HG02885 (cell line): ENCODE measurements around the gene EXOC4.

Source experiments
- ATAC-seq: cut with Tn5 transposase; IDR thresholded peaks from one replicate; pipeline ENCODE4 v1.9.1; 2021; ENCODE audit warnings: mild to moderate bottlenecking; ENCODE audit not compliant: unreplicated experiment, poor library complexity

The EXOC4 gene

DNA sequence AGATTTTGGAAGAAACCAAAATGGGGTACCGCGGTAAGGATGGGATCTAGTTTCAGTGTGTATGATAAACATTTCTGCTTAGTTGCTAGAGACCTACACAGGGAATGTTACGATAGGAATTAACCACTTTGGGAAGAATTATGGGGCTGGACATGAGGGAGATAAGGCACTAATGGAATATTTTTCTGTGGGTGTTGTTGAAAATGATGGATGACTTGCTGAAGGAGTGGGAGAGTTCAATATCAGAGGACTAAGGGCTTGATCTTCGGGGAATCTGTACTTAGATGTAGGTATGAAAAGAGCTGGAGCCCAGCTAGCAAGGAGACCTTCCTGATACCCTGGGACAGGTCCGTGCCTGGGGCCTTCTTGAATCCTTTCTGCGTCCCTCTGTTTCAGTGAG is 303.7 kb downstream of the EXOC4 start:
- no peak for ATAC-seq

DNA sequence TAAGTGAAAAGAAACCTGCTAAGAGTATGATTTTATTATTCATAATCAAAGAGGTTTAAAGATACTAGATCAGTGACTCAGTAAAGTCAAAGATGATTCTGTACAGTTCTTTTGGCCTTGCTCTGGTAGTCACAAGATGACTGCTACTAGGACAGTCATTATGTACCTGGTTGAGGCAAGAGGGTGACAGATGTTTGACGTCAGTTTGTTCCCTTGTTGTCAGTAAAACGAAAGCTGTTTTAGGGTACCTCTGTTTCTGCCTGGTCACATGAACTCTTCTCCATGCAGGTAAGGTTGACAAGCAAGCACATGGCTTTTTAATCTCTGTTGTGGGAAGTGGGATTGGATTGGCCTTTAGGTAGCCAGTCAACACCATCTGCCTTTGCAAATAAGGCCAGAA is 308.0 kb downstream of the EXOC4 start:
- ATAC-seq: no peak

DNA sequence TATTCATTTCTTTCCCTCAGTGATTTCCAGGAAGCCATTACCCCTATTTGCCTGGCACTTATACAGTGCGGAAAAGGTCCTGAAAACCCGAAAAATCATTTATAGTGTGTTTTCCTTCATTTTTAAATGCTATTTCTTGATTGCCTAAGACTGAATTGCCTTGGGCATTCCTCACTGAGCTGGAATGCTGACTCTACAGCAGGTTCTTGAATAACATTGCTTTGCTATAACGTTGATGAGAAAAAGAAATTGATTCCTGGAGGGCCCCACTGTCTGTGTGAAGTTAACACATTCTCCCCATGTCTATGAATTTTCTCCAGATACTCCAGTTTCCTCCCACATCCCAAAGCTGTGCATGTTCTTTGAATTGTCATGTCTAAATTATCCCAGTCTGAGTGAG is 308.5 kb downstream of the EXOC4 start:
- ATAC-seq: no peak

DNA sequence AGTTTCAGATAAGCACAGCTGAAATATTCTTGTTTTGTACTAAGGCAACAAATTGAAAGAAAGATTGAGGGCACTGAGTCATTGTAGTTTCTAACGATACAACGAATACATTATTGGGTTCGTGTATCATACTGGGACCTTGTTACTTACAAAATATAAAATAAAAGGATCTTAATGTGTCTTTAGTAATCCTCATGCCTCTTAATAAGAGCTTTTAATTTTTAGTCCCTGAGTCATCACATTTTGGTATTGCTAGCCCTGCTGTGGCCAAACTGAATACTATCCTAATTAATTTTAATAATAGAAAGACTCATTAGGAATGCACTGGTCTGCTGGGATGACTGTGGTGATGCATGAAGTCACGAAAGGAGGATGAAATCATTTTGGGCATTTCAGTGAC is 309.7 kb downstream of the EXOC4 start:
- no peak for ATAC-seq

GRCh38 chr7:133563251-133563650 is 310.4 kb downstream of the EXOC4 start:
- no peak for ATAC-seq

GRCh38 chr7:133564484-133564883 is 311.6 kb downstream of the EXOC4 start:
- no peak for ATAC-seq

- no peak for ATAC-seq
Measured at GRCh38 chr7:133568544-133568943, 315.7 kb downstream of the EXOC4 start.

DNA sequence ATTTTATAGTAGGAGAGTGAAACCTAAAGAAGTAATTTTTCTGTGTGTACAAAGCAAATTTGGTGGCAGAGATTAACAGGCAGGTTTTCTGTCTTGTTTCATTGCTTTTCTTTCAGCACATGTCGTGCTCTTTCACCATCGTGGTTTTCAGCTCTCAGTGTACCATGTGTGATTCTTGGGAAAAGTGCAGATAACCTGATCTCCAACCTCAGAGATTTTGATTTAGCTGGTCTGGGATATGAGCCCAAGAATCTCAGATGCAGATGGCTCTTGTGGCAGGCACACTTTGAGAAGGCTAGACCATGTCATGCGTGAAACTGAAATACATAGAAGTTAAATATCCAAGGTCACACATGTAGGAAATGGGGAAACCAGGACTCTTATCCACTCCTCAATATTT is 317.4 kb downstream of the EXOC4 start:
- no peak for ATAC-seq

DNA sequence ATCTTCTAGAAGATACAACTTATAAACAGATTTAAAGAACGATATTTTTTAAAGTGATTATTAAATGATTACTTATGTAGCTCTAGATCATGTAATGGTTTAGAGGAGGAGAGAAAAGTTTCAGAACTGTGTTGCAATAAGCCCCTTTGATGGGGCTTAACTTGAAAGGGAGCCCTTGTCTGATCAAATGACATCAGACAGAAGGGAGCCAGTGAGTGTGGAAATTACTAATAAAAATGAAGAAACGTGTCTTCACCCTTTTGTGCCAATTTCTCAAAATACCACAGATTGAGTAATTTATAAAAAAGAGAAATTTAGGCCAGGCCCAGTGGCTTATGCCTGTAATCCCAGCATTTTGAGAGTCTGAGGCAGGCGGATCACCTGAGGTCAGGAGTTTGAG is 318.2 kb downstream of the EXOC4 start:
- ATAC-seq: no peak

DNA sequence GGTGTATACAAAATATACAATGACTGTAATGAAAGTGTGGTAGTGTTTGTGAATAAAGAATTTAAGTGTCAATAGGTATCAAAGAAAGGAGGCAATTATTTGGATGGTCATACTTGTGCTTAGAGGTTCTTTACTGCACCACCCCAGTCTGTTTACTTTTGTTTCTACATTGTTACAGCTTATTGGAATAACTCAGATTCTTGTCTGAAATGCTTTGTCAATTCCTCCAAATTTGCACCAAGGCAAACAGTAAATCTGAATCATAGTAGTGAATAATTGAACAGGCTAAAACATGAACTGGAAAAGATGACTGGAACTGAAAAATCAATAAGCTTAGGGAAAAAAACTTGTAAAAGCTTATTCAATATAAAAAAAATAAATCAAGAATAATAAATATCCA is 319.2 kb downstream of the EXOC4 start:
- ATAC-seq: no peak

DNA sequence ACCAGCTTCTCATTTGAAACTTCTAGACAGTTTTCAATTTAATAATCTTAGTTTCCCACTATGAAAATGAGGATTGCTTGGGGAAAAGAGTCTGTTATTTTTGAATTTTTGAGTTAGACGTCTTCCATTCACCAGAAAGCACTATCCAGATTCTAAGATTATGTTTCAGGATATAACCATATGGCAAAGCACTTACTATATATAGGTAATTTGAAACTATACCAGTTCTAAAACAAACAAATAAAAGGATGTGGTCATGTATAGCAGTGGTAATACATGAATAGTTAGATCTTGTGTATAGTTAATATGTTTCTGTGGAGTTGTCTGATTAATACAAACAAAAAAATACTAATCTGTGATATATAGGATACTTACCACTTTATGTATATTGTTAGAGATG is 320.0 kb downstream of the EXOC4 start:
- no peak for ATAC-seq

DNA sequence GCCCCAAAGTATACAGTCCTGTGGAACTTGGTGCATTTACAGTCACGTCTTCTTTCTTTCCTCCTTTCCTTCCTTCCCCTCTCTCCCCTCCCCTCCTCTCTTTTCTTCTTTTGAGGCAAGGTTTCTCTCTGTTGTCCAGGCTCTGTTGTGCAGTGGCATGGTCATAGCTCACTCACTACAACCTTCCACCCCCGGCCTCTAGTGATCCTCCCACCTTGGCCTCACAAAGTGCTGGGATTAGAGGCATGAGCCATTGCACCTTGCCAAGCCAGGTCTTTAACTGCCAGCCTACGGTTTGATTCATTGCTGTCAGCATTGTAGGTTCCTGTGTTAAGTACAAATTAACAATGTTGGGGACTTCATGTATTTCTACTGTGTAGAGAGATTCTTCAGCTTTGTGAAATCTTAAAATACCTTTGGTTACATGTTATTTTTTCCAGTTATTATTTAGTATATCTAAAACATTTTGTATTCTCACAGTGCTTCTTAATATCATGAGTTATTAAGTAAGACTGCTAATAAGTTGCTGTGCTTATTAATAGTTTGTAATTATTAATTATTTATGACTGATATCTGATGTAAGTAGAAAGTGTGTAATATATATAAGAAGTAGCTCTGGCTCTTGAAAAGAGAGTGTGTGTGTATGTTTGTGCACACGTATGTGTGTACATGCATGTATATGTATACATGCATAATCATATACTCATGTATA is 320.8 kb downstream of the EXOC4 start:
- ATAC-seq: no peak

- ATAC-seq: no peak
Measured at GRCh38 chr7:133575726-133576440, 323.0 kb downstream of the EXOC4 start.

- no peak for ATAC-seq
Measured at GRCh38 chr7:133576612-133577168, 323.8 kb downstream of the EXOC4 start.

DNA sequence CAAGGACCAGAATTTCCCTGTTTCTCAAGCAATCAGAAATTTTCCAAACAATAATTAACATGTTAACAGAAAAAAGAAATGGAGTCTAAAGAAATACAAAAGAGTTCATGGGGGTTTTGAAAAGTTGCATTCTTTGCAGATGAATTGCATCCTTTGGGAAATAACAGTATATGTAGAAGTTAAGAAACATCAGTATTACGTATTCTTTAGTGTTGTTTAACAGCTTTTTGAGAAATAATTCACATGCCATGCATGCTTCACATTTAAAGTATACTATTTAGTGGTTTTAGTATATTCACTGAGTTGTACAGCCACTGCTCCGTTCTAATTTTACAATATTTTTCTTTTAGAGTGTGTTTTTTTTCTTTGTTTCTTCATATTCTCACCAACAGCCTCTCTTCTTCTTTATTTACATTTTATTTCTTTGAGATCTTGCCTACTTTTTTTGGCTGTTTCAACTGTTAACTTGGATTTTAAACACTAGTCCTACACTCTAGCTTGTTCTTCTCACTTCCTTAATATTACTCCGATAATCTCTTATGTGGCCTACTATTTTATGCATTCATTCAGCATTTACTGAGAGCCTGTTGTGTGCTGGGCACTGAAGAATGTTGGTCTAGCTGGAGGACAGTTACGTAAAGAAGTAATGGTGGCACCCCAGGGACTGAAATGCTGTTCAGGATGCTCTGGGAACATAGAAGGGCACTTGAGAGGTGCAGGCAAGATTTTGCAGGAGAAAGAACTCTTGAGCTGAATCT is 330.1 kb downstream of the EXOC4 start:
- ATAC-seq: no peak

DNA sequence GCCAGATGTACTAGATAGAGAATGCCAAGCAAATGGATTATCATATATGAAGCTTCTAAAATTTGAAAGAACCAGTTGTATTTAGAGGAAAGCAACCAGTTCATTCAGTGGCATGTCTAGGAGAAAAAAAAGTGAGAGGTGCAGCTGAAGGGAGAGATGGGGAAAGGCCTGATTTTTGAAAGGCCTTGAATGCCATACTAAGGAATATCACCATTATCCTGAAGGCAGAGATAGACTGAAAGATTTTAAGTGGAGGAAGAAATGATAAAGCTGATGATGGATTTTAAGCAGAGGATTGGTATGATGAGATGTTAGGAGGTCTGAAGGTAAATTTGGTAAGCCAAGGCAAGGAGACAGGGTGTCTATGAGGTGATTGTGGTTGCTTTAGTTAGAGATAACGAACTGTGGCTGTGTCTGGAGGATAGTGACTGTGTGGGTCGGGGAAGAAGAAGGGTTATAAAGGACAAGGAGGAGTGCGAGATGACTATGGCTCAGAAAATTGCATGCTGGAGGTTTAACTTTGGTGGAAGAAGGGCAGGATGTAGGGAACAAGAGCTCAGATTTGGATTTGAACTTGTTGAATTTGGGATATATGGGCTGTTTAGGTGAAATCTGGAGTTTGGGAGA is 330.8 kb downstream of the EXOC4 start:
- no peak for ATAC-seq

- no peak for ATAC-seq
Measured at GRCh38 chr7:133584956-133585668, 332.2 kb downstream of the EXOC4 start.

DNA sequence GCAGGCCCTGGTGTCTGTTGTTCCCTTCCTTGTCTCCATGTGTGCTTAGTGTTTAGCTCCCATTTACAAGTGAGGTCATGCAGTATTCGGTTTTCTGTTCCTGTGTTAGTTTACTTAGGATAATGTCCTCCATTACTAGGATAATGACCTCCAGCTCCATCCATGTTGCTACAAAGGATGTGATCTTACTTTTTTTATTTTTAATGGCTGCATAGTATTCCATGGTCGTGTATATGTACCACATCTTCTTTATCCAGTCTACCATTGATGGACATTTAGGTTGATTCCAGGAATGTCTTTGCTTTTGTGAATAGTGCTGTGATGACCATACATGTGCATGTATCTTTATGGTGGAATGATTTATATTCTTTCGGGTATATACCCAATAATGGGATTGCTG is 333.4 kb downstream of the EXOC4 start:
- ATAC-seq: no peak

DNA sequence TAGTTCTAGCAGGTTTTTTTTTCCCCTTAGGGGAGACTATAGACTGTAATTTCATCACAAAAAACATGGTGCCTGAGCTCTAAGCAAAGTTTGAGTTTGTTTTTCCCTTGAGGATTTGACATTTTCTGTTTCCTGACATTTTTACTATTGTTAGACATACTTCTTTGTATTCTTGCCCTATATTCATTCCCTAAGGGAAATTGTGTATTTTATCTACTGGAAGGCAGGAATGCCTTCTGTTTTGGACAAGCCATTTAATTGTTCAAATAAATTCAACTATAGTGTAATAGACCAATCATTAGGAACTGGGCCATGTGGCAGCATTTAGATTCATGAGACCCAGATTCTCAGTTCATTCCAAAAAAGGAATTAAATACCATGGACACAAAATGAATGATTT is 335.0 kb downstream of the EXOC4 start:
- ATAC-seq: no peak

GRCh38 chr7:133590795-133591194 is 337.9 kb downstream of the EXOC4 start:
- no peak for ATAC-seq
